ENCODE results near the gene SYNE1.

Gene SYNE1

DNA sequence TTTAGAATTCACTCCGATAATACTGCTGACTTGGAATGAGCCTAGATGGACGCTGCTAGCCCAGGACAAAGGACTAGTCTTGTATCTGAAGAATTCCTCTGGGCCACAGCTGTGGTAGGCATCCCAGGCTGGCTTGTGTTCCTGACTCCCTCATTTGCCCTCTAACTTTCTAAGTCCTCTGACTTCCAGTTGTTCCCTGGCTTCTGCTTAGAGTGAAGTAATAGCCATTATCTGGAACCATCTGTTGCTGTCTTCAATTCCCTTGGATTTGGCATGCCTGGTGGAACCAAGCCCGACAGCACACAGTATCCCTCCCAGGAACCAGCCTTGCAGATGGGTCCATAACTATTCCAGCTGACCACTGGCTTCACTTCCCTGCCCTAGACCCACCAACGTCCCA lies 376.0 kb downstream of the SYNE1 start:
- H3K4me3 ChIP-seq (ENCODE audit: insufficient read depth, low read length, poor library complexity, severe bottlenecking) = no peak overlapping the region
- H3F3A ChIP-seq (ENCODE audit: insufficient read depth) = no peaks in the 10 kb centered on the region
- H3K36me3 ChIP-seq (ENCODE audit: low read length) = peaks cover 42% of the 10 kb centered on the region
- H2AFZ ChIP-seq (ENCODE audit: low read depth, low read length, severe bottlenecking) = no peak overlapping the region
- no peak overlapping the region for H3K9ac ChIP-seq (ENCODE audit: low read length)
- no peaks in the 10 kb centered on the region for H3K27me3 ChIP-seq (ENCODE audit: low read length)
- H3K4me2 ChIP-seq (ENCODE audit: low read depth, low read length, poor library complexity, severe bottlenecking) = no peak overlapping the region
- no peaks in the 10 kb centered on the region for H4K20me1 ChIP-seq (ENCODE audit: low read depth, low read length)
- no peaks in the 10 kb centered on the region for H3K79me2 ChIP-seq (ENCODE audit: insufficient read depth, low read length)
- H3K9me3 ChIP-seq (ENCODE audit: insufficient read depth, low read length) = no peaks in the 10 kb centered on the region
- no peak overlapping the region for H3K27ac ChIP-seq (ENCODE audit: low read depth, low read length)
- no peaks in the 10 kb centered on the region for H3K9me2 ChIP-seq (replicated peaks; ENCODE audit: insufficient read depth, low read length)
- TF ChIP-seq, protein P1, sequence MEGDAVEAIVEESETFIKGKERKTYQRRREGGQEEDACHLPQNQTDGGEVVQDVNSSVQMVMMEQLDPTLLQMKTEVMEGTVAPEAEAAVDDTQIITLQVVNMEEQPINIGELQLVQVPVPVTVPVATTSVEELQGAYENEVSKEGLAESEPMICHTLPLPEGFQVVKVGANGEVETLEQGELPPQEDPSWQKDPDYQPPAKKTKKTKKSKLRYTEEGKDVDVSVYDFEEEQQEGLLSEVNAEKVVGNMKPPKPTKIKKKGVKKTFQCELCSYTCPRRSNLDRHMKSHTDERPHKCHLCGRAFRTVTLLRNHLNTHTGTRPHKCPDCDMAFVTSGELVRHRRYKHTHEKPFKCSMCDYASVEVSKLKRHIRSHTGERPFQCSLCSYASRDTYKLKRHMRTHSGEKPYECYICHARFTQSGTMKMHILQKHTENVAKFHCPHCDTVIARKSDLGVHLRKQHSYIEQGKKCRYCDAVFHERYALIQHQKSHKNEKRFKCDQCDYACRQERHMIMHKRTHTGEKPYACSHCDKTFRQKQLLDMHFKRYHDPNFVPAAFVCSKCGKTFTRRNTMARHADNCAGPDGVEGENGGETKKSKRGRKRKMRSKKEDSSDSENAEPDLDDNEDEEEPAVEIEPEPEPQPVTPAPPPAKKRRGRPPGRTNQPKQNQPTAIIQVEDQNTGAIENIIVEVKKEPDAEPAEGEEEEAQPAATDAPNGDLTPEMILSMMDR (IDR thresholded peaks at IDR 0.05; ENCODE audit: insufficient read depth, low read length, poor library complexity, severe bottlenecking) = no peak
- no peak for TF ChIP-seq EZH2phosphoT487 (conservative IDR thresholded peaks at IDR 0.05; ENCODE audit: low read length)

DNA sequence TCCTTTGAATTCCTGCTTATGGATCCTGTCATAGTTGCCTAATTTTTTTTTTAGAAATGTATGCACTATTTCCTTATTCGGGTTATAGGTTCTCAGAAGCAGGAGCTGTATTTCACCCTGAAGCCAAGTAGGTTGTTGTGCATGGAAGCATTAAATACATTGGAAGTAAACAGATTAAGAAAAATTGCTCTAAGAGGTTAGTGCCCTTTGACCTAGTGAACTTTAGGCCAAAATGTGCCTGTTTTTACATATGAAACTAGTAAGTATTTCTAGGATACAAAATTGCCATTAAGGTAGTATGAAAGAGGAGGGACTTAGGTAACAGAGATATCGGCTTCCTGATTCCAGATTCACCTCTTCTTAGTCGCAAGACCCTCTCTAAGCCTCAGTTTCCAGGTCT lies 377.9 kb downstream of the SYNE1 start:
- H3K4me3 ChIP-seq (ENCODE audit: insufficient read depth, low read length, poor library complexity, severe bottlenecking) = no peak overlapping the region
- H3K79me2 ChIP-seq (ENCODE audit: insufficient read depth, low read length) = no peaks in the 10 kb centered on the region
- no peak overlapping the region for H2AFZ ChIP-seq (ENCODE audit: low read depth, low read length, severe bottlenecking)
- no peak overlapping the region for H3K4me2 ChIP-seq (ENCODE audit: low read depth, low read length, poor library complexity, severe bottlenecking)
- H3K27ac ChIP-seq (ENCODE audit: low read depth, low read length) = no peak overlapping the region
- no peaks in the 10 kb centered on the region for H3K9me3 ChIP-seq (ENCODE audit: insufficient read depth, low read length)
- H3K27me3 ChIP-seq (ENCODE audit: low read length) = no peaks in the 10 kb centered on the region
- H3K36me3 ChIP-seq (ENCODE audit: low read length) = peaks cover 34% of the 10 kb centered on the region; the same call in 1 of the 2 replicates
- no peak overlapping the region for H3K9ac ChIP-seq (ENCODE audit: low read length)
- no peaks in the 10 kb centered on the region for H4K20me1 ChIP-seq (ENCODE audit: low read depth, low read length)
- no peaks in the 10 kb centered on the region for H3F3A ChIP-seq (ENCODE audit: insufficient read depth)
- no peaks in the 10 kb centered on the region for H3K9me2 ChIP-seq (replicated peaks; ENCODE audit: insufficient read depth, low read length)
- TF ChIP-seq EZH2phosphoT487 (conservative IDR thresholded peaks at IDR 0.05; ENCODE audit: low read length) = no peak
- TF ChIP-seq, protein P1 (IDR thresholded peaks at IDR 0.05; ENCODE audit: insufficient read depth, low read length, poor library complexity, severe bottlenecking) = no peak

DNA sequence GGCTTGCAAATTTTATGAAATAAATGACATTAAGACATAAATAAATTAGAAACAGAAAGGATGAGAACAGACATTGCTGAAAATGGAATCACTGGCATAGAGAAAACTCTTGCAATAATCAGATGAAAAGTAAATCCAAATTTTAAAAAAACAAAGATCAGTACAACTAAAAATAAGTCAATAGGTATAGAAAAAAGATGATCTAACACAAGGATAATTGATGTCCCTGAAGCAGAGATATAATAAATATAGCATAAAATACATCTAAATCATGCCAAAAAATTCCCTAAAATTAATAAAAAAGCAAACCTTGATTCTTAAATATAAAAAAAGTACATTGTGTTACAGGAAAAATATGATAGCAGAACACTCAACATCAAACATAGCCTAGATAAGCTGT lies 379.6 kb downstream of the SYNE1 start:
- Histone ChIP-seq H3K9me2 (replicated peaks; ENCODE audit: insufficient read depth, low read length) (no peaks in the 10 kb centered on the region), H3K4me3 (ENCODE audit: insufficient read depth, low read length, poor library complexity, severe bottlenecking) (no peak overlapping the region), H3K36me3 (ENCODE audit: low read length) (peaks cover 38% of the 10 kb centered on the region; the same call in 1 of the 2 replicates), H3K79me2 (ENCODE audit: insufficient read depth, low read length) (no peaks in the 10 kb centered on the region), H3F3A (ENCODE audit: insufficient read depth) (0 out of 2 replicates have a peak, but pooled peaks cover 2% of the 10 kb centered on the region), H3K9ac (ENCODE audit: low read length) (no peak overlapping the region), H3K9me3 (ENCODE audit: insufficient read depth, low read length) (no peaks in the 10 kb centered on the region), H3K27me3 (ENCODE audit: low read length) (no peaks in the 10 kb centered on the region), H4K20me1 (ENCODE audit: low read depth, low read length) (no peaks in the 10 kb centered on the region), H3K27ac (ENCODE audit: low read depth, low read length) (no peak overlapping the region), H2AFZ (ENCODE audit: low read depth, low read length, severe bottlenecking) (no peak overlapping the region), H3K4me2 (ENCODE audit: low read depth, low read length, poor library complexity, severe bottlenecking) (no peak overlapping the region)
- no peak for TF ChIP-seq EZH2phosphoT487 (conservative IDR thresholded peaks at IDR 0.05; ENCODE audit: low read length)
- TF ChIP-seq, protein P1 (IDR thresholded peaks at IDR 0.05; ENCODE audit: insufficient read depth, low read length, poor library complexity, severe bottlenecking) = no peak

Measured in SU-DHL-6 (cell line).